Mesendoderm (in vitro differentiated cells): ENCODE data around the gene OR5D18. TPM values are rescaled to one million over a fixed set of nuclear protein-coding genes. Genes with fewer than 3 reads are reported as not detected.

Experiments used
- DNase-seq: peaks from one replicate; pipeline ENCODE4 v3.0.0; 2013
- H2AK5ac ChIP-seq: 2 replicates; pipeline ENCODE4 v1.6.1; 2013; ENCODE audit warnings: low read length, inconsistent platforms
- H2BK120ac ChIP-seq: 2 replicates; pipeline ENCODE4 v1.6.1; 2013; ENCODE audit warnings: low read depth, mild to moderate bottlenecking, low read length, moderate library complexity, mixed read lengths
- H2BK15ac ChIP-seq: replicated peaks from 2 replicates; pipeline ENCODE4 v1.6.1; 2013; ENCODE audit warnings: low read depth, mild to moderate bottlenecking, moderate library complexity
- H2BK5ac ChIP-seq: 2 replicates; pipeline ENCODE4 v1.6.1; 2013; ENCODE audit warnings: low read length, inconsistent platforms
- H3K18ac ChIP-seq: 2 replicates; pipeline ENCODE4 v1.6.1; 2013; ENCODE audit warnings: mild to moderate bottlenecking, low read length, mixed read lengths
- H3K23ac ChIP-seq: one replicate; pipeline ENCODE4 v1.6.1; 2013; ENCODE audit warnings: low read length
- H3K27ac ChIP-seq: 2 replicates; pipeline ENCODE4 v1.5.1; 2013; ENCODE audit warnings: low read depth, mild to moderate bottlenecking, inconsistent platforms, low read length, moderate library complexity
- H3K27me3 ChIP-seq: 2 replicates; pipeline ENCODE4 v1.6.1; 2013; ENCODE audit warnings: low read length, control low read depth, mild to moderate bottlenecking, inconsistent platforms; ENCODE audit not compliant: insufficient read depth, poor library complexity
- H3K36me3 ChIP-seq: 2 replicates; pipeline ENCODE4 v1.6.1; 2013; ENCODE audit warnings: low read length, inconsistent platforms; ENCODE audit not compliant: control insufficient read depth, insufficient read depth
- H3K4ac ChIP-seq: one replicate; pipeline ENCODE4 v1.6.1; 2013; ENCODE audit warnings: low read depth, mild to moderate bottlenecking, low read length, moderate library complexity
- H3K4me1 ChIP-seq: 2 replicates; pipeline ENCODE4 v1.6.1; 2013; ENCODE audit warnings: low read depth, low read length, inconsistent platforms; ENCODE audit not compliant: control insufficient read depth
- H3K4me2 ChIP-seq: 2 replicates; pipeline ENCODE4 v1.6.1; 2013; ENCODE audit warnings: low read length
- H3K4me3 ChIP-seq: 2 replicates; pipeline ENCODE4 v1.5.1; 2013; ENCODE audit warnings: mild to moderate bottlenecking, low read length
- H3K56ac ChIP-seq: one replicate; pipeline ENCODE4 v1.6.1; 2013; ENCODE audit warnings: low read length
- H3K79me1 ChIP-seq: 2 replicates; pipeline ENCODE4 v1.6.1; 2013; ENCODE audit warnings: low read length, inconsistent platforms
- H3K79me2 ChIP-seq: 2 replicates; pipeline ENCODE4 v1.6.1; 2013; ENCODE audit warnings: mild to moderate bottlenecking, low read length; ENCODE audit not compliant: control insufficient read depth, insufficient read depth
- H3K9ac ChIP-seq: 2 replicates; pipeline ENCODE4 v1.6.1; 2013; ENCODE audit warnings: low read length, inconsistent platforms
- H4K5ac ChIP-seq: one replicate; pipeline ENCODE4 v1.6.1; 2013; ENCODE audit warnings: low read length
- H4K8ac ChIP-seq: one replicate; pipeline ENCODE4 v1.6.1; 2013; ENCODE audit warnings: low read depth, mild to moderate bottlenecking, control low read depth, low read length, moderate library complexity
- WGBS: extraction: QIAGEN DNeasy Blood & Tissue Kit; methylation state at CpG from one replicate; pipeline ENCODE4 v1.1.7; 2013; ENCODE audit warnings: low lambda C conversion rate, missing lambda C conversion rate; ENCODE audit not compliant: insufficient coverage; ENCODE audit errors: extremely low coverage; 5-methylcytosine and 5-hydroxymethylcytosine counted together
- polyA plus RNA-seq, 2 experiments: library from polyadenylated mRNA; stranded (reverse); fragments of 200-250 nt; gene quantifications; one replicate each; pipeline ENCODE4 v1.2.3, GENCODE V29; 2013

OR5D18 gene
- polyA plus RNA-seq (2013, experiment 1 of 2): not detected
- not detected for polyA plus RNA-seq (2013, experiment 2 of 2)

DNA sequence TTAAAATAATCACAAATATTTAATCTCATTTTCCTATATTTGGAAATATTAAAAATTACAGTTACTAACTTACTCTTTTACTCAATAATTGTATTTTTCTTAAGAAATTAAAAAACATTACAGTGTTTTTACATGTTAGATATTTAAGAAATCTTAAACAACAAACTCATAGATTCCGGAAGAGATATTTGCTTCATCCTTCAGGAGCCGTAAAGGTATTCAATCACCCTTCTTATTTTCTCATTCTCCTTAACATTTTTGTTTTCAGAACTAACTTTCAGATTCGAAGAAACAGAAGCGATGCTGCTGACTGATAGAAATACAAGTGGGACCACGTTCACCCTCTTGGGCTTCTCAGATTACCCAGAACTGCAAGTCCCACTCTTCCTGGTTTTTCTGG, at the start of gene OR5D18:
TSS of gene OR5D18 (plus strand) at position 301 of the 400 bp plus-strand sequence. CDS start at position 301, 0 bp downstream.
- Histone ChIP-seq H3K4ac (no peak within 1 kb of the TSS), H2BK120ac (no peak within 1 kb of the TSS), H2BK15ac (no peak within 1 kb of the TSS), H3K36me3 (no peaks in the 10 kb centered on the region), H3K4me3 (no peak within 1 kb of the TSS), H3K18ac (no peak within 1 kb of the TSS), H4K8ac (no peak within 1 kb of the TSS), H3K9ac (no peak within 1 kb of the TSS), H3K79me2 (no peaks in the 10 kb centered on the region), H3K79me1 (no peaks in the 10 kb centered on the region), H2BK5ac (no peak within 1 kb of the TSS), H3K4me1 (no peaks in the 10 kb centered on the region), H3K27me3 (no peaks in the 10 kb centered on the region), H3K4me2 (no peak within 1 kb of the TSS), H3K56ac (no peak within 1 kb of the TSS), H3K27ac (no peak within 1 kb of the TSS), H4K5ac (no peak within 1 kb of the TSS), H2AK5ac (no peak within 1 kb of the TSS), H3K23ac (no peak within 1 kb of the TSS)
- no CpG with 5 or more reads among the region's 5 CpGs for WGBS
- DNase-seq: no peak

GRCh38 chr11:55773138-55773537, 46.3 kb upstream of the OR5D18 start, which contains the start of gene OR5D13:
Gene OR5D13, plus strand, starts transcription at chr11:55773438. Its CDS starts 0 bp downstream, at chr11:55773438.
- Histone ChIP-seq H2BK5ac (no peak within 1 kb of the TSS), H3K79me2 (no peaks in the 10 kb centered on the region), H2AK5ac (no peak within 1 kb of the TSS), H3K27me3 (no peaks in the 10 kb centered on the region), H3K18ac (no peak within 1 kb of the TSS), H4K8ac (no peak within 1 kb of the TSS), H3K36me3 (no peaks in the 10 kb centered on the region), H2BK120ac (no peak within 1 kb of the TSS), H3K4ac (no peak within 1 kb of the TSS), H4K5ac (no peak within 1 kb of the TSS), H3K56ac (no peak within 1 kb of the TSS), H3K4me2 (no peak within 1 kb of the TSS), H3K27ac (no peak within 1 kb of the TSS), H3K9ac (no peak within 1 kb of the TSS), H3K79me1 (no peaks in the 10 kb centered on the region), H2BK15ac (no peak within 1 kb of the TSS), H3K4me1 (no peaks in the 10 kb centered on the region), H3K23ac (no peak within 1 kb of the TSS), H3K4me3 (no peak within 1 kb of the TSS)
- no peak for DNase-seq

DNA sequence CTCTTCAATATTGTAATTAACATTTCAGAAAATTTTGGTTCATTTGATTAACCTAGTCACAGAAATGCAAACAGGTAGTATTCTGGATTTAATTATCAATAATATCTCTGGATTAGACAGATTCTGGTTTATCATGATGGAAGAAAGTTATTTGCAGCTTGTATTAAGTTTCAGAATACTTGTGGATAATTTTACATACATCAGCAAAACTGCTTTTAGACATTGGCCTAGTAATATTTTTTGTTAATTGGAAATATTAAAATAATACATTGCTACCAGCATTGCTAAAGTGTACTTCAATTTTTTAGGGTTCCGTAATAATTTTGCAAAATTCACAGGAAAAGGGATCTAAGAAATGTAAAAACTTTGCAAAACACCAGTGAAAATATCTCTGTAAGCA, 27.8 kb upstream of the OR5D18 start:
- H4K5ac ChIP-seq: no peak overlapping the region
- H3K79me2 ChIP-seq: no peaks in the 10 kb centered on the region
- no peak overlapping the region for H3K18ac ChIP-seq
- no peaks in the 10 kb centered on the region for H3K79me1 ChIP-seq
- H3K36me3 ChIP-seq: no peaks in the 10 kb centered on the region
- no peak overlapping the region for H3K27ac ChIP-seq
- no peaks in the 10 kb centered on the region for H3K4me1 ChIP-seq
- no peak overlapping the region for H2AK5ac ChIP-seq
- H3K9ac ChIP-seq: no peak overlapping the region
- H3K23ac ChIP-seq: no peak overlapping the region
- no peak overlapping the region for H3K56ac ChIP-seq
- no peak for DNase-seq
- no peak overlapping the region for H2BK5ac ChIP-seq
- no CpG with 5 or more reads among the region's 1 CpG for WGBS
- no peak overlapping the region for H3K4ac ChIP-seq
- no peak overlapping the region for H3K4me3 ChIP-seq
- H2BK120ac ChIP-seq: no peak overlapping the region
- no peaks in the 10 kb centered on the region for H3K27me3 ChIP-seq
- H4K8ac ChIP-seq: no peak overlapping the region
- no peak overlapping the region for H2BK15ac ChIP-seq
- no peak overlapping the region for H3K4me2 ChIP-seq

DNA sequence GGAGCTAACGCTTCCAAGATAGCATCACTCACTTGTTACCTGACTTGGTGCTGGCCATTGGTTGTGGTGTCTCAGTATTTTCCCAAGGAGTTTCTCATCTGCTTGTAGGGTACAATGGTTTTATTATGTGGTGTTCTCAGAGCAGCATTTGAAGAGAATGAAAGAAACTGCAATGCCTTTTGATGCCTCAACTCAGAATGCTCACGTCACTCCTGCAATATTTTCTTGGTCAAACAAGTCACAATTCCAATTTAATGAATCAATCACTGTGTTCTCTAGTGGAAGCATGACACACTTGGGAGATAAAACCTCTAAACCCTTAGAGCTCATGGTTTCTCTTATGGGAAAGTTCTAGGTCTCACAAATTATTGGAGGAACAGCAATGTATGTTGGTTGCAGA, 26.1 kb upstream of the OR5D18 start:
- Histone ChIP-seq H4K8ac (no peak overlapping the region), H3K56ac (no peak overlapping the region), H2BK15ac (no peak overlapping the region)

GRCh38 chr11:55795256-55795655, 24.2 kb upstream of the OR5D18 start, which contains the start of gene OR5D14:
Gene OR5D14, plus strand, starts transcription at chr11:55795556. Its CDS starts 0 bp downstream, at chr11:55795556.
- Histone ChIP-seq H4K8ac (no peak within 1 kb of the TSS), H2BK120ac (no peak within 1 kb of the TSS), H4K5ac (no peak within 1 kb of the TSS), H3K79me2 (no peaks in the 10 kb centered on the region), H3K4me1 (no peaks in the 10 kb centered on the region), H3K79me1 (no peaks in the 10 kb centered on the region), H3K56ac (no peak within 1 kb of the TSS), H3K4me2 (no peak within 1 kb of the TSS), H3K4ac (no peak within 1 kb of the TSS), H3K18ac (no peak within 1 kb of the TSS), H3K36me3 (no peaks in the 10 kb centered on the region), H2BK15ac (no peak within 1 kb of the TSS), H3K27me3 (no peaks in the 10 kb centered on the region), H3K23ac (no peak within 1 kb of the TSS), H2BK5ac (no peak within 1 kb of the TSS), H3K27ac (no peak within 1 kb of the TSS), H3K4me3 (no peak within 1 kb of the TSS), H3K9ac (no peak within 1 kb of the TSS), H2AK5ac (no peak within 1 kb of the TSS)
- DNase-seq: no peak

More for the DNA sequence above, 26.1 kb upstream of the OR5D18 start:
- no peak for DNase-seq
- Histone ChIP-seq H3K79me2 (no peaks in the 10 kb centered on the region), H2BK5ac (no peak overlapping the region), H2BK120ac (no peak overlapping the region), H3K9ac (no peak overlapping the region), H2AK5ac (no peak overlapping the region), H3K4me1 (no peaks in the 10 kb centered on the region), H3K23ac (no peak overlapping the region), H3K27ac (no peak overlapping the region), H3K4ac (no peak overlapping the region), H3K79me1 (no peaks in the 10 kb centered on the region), H3K4me2 (no peak overlapping the region), H3K18ac (no peak overlapping the region), H3K27me3 (no peaks in the 10 kb centered on the region), H3K36me3 (no peaks in the 10 kb centered on the region), H4K5ac (no peak overlapping the region), H3K4me3 (no peak overlapping the region)
- WGBS: no CpG with 5 or more reads among the region's 2 CpGs

DNA sequence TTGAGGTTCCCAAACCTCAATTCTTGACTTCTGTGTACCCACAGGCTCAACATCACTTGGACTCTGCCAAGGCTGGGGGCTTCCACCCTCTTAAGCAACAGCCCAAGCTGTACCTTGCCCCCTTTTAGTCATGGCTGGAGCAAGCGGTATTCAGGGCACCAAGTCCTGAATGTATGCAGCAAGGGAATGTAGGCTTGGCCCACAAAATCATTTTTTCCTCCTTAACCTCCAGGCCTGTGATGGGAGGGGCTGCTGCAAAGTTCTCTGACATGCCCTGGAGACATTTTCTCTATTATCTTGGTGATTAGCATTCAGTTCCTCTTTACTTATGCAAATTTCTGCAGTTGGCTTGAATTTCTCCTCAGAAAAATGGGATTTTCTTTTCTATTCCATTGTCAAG, 13.2 kb upstream of the OR5D18 start:
- Histone ChIP-seq H3K56ac (no peak overlapping the region), H3K23ac (no peak overlapping the region), H2BK5ac (no peak overlapping the region), H4K8ac (no peak overlapping the region), H3K27ac (no peak overlapping the region), H3K4me2 (no peak overlapping the region), H3K4me3 (no peak overlapping the region), H3K18ac (no peak overlapping the region), H3K4ac (no peak overlapping the region), H3K9ac (no peak overlapping the region), H3K79me2 (no peaks in the 10 kb centered on the region), H2AK5ac (no peak overlapping the region), H3K36me3 (no peaks in the 10 kb centered on the region), H3K79me1 (no peaks in the 10 kb centered on the region), H3K4me1 (no peaks in the 10 kb centered on the region), H4K5ac (no peak overlapping the region), H2BK120ac (no peak overlapping the region), H2BK15ac (no peak overlapping the region), H3K27me3 (no peaks in the 10 kb centered on the region)
- WGBS: no CpG with 5 or more reads among the region's 1 CpG
- no peak for DNase-seq
